DLD1 (cell line): ENCODE measurements around the gene ABCC3.

Experiments used
- in situ Hi-C: cut with HindIII; loops from 2 replicates; pipeline ENCODE4 v1.10.0; 2017; ENCODE audit warnings: low sequenced_read_pairs

Gene ABCC3, protein sequence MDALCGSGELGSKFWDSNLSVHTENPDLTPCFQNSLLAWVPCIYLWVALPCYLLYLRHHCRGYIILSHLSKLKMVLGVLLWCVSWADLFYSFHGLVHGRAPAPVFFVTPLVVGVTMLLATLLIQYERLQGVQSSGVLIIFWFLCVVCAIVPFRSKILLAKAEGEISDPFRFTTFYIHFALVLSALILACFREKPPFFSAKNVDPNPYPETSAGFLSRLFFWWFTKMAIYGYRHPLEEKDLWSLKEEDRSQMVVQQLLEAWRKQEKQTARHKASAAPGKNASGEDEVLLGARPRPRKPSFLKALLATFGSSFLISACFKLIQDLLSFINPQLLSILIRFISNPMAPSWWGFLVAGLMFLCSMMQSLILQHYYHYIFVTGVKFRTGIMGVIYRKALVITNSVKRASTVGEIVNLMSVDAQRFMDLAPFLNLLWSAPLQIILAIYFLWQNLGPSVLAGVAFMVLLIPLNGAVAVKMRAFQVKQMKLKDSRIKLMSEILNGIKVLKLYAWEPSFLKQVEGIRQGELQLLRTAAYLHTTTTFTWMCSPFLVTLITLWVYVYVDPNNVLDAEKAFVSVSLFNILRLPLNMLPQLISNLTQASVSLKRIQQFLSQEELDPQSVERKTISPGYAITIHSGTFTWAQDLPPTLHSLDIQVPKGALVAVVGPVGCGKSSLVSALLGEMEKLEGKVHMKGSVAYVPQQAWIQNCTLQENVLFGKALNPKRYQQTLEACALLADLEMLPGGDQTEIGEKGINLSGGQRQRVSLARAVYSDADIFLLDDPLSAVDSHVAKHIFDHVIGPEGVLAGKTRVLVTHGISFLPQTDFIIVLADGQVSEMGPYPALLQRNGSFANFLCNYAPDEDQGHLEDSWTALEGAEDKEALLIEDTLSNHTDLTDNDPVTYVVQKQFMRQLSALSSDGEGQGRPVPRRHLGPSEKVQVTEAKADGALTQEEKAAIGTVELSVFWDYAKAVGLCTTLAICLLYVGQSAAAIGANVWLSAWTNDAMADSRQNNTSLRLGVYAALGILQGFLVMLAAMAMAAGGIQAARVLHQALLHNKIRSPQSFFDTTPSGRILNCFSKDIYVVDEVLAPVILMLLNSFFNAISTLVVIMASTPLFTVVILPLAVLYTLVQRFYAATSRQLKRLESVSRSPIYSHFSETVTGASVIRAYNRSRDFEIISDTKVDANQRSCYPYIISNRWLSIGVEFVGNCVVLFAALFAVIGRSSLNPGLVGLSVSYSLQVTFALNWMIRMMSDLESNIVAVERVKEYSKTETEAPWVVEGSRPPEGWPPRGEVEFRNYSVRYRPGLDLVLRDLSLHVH (N-terminal part only)

DNA sequence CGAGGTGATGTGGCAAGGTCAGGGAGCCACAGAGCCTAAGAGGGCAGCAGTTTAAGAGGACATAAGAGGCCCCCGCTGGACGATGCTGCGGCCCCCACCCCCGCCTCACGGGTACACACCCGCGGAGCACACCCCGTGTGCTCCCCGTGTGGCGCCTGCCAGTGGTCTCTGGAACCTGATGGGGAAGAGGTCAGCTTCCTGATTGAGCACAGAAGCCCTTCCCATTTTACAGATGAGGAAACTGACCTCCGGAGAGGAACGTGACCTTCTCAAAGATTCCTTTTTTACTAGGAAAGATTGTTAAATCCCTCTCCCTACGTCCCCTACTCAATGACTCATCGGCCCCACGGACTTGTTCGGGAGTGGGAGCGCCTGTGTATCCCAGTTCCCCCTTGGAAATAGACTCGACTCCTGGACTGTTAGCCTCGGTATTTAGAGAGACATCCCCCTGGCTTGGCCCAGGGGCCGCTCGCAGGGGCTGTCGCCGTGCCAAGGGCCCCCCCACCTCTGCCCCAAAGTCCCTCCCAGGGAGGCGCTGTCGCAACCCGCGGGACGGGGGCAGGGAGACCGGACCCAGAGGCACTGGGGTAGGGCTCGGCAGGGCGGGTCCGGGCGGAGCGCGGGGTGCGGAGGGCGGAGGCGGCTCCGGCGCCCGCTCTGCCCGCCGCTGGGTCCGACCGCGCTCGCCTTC is at the start of gene ABCC3:
Gene ABCC3, plus strand, starts transcription at position 658 of the 691 bp plus-strand sequence. CDS start 56 bp downstream, outside the sequence.
- in situ Hi-C loops = no loop called here

GRCh38 chr17:50585346-50585745 is 49.3 kb upstream of the ABCC3 start:
- in situ Hi-C loops = no loop called here

GRCh38 chr17:50585891-50586290 is 48.8 kb upstream of the ABCC3 start:
- in situ Hi-C loops = no loop called here

GRCh38 chr17:50586421-50587247 is 48.0 kb upstream of the ABCC3 start:
- in situ Hi-C loops = no loop called here

GRCh38 chr17:50587571-50587970 is 47.1 kb upstream of the ABCC3 start:
- in situ Hi-C loops = no loop called here

DNA sequence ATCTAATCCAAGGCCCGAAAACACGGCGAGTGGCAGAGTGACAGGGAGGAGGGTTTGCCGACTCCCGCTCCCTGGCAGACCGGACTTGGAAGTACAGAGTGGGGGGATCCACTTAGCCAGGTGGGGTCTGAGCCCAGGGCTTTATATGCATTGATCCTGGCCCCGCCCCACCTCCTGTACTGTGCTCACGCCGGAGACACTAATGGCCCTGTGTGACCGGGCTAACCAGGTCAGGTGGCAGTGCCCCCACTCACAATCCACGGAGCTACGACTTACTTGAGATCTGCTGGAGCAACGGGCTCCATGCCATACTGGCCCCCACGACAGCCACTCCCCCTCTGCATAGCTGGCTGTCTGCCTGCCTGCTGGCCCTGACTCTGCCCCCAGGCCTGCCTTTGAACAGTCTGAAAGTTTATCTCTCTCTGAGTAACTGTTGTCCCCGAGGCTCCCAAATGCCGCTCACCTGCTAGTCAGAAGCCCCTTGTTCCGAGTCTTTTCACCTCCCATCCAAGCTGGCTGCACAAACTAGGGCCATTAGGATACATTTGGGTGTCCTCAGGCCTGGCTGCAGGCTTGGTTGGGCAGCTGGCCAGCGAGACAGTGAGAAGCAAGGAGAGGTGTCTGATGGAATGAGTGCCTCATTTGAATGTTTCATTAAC is 46.2 kb upstream of the ABCC3 start:
- in situ Hi-C loops = no loop called here

DNA sequence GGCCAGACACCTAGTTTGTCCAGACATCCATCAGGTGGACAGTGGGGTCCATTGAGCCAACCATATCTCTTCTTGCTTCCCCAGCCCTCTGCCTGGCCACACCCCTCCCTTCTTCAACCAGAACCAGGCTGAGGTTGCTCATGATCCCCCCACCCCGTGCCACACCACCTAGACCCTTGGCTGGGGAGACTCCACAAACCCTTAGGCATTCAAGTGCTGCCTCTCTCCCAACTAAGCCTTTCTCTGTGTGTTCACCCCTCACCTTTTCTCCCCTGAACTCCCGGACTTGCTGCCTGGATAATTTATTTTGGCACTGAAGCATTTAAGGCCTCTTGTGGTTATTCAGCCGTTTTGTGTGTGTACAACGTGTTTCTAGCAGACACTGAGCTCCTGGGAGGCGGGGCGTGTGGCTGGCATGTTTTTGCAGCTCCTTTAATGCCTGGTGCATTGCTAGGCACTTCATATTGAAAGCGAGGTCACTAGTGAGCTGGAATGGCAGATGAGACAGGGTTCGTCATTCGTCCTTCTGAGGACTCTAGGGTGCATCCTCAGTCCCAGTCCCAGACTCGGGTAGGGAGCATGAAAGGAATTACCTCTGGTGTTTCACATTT is 45.5 kb upstream of the ABCC3 start:
- in situ Hi-C loops = no loop called here

DNA sequence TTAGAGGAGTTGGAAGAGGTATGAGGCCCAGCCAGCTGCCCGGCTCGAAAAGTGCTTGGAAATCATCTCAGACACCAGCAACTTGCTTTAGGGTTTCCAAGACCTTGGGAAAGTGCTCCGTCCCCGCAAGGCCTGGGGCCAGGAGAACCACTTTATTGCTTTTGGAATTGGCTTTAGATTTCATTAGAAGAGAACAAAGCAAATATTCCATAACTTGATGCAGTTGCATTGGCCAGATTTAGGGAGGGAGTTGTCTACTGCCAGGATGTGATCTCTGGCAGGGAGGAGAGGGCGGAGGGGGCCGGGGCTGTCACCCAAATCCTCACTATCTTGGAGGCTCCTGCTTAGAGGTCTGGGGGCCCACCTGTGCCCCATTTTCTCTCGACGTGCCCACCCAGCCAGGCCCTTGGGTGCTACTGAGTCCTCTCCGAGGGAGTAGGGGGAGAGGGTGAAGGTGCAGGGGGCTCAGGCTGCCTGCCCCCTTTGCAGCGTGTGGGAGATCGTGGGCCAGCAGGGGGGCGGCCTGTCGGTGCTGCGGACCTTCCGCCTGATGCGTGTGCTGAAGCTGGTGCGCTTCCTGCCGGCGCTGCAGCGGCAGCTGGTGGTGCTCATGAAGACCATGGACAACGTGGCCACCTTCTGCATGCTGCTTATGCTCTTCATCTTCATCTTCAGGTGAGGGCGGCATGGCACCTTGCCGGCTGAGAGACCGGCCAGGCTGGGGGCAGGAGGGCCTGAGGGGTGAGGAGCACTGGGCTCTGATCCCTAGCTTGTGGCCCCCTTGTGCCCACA is 43.5 kb upstream of the ABCC3 start:
- in situ Hi-C loops = no loop called here

DNA sequence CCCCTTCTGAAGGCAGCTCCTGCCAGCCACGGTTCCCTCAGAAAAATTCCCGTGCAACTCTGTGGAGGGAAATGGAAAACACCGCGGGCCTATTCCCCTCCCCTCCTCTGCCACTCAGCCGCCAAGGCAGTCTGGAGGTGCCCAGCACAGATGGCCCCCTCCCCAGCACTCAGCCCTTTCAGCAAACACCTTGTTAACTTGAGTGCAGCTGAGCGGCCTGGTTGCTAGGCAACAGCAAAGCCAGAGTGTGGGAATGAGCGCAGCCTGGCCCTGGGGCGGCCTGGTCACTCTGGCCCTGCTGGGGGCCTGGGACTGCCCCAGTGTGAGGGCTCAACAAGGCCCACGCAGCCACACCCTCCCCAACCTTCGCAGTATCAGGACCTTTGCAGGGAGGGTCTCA is 41.4 kb upstream of the ABCC3 start:
- in situ Hi-C loops = no loop called here

DNA sequence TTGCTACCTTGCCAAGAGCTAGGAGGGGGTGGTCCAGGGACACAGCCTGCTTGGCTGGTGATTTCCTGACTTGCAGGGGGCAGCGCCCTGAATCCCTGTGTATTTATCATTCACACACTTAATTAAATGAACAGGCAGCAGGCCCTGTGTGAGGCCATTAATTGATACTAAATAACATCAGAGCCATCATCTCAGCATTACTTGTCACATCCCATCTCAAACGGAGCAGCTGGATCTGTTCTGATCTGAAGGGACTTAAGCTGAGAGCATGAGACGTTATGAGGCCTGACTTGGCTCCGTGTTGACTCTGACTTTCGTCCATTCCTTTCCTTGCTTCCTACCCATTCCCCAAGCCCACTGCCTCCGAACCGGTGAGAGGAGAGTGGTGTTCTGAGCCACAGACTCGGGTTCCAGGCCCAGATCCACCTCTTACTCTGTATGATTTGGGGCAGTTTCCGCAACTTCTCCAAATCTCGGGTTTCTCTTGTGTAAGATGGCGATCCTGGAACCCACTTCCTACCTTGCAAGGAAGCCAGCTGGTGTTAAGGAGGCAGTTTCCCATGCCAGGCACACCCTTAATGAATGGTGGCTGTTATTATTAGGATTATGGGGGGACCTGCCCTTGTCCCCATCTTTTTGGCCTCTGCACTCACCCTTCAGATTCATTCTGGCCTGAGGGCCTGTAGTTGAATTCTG is 40.4 kb upstream of the ABCC3 start:
- in situ Hi-C loops = no loop called here

GRCh38 chr17:50594892-50595291 is 39.8 kb upstream of the ABCC3 start:
- in situ Hi-C loops = no loop called here

DNA sequence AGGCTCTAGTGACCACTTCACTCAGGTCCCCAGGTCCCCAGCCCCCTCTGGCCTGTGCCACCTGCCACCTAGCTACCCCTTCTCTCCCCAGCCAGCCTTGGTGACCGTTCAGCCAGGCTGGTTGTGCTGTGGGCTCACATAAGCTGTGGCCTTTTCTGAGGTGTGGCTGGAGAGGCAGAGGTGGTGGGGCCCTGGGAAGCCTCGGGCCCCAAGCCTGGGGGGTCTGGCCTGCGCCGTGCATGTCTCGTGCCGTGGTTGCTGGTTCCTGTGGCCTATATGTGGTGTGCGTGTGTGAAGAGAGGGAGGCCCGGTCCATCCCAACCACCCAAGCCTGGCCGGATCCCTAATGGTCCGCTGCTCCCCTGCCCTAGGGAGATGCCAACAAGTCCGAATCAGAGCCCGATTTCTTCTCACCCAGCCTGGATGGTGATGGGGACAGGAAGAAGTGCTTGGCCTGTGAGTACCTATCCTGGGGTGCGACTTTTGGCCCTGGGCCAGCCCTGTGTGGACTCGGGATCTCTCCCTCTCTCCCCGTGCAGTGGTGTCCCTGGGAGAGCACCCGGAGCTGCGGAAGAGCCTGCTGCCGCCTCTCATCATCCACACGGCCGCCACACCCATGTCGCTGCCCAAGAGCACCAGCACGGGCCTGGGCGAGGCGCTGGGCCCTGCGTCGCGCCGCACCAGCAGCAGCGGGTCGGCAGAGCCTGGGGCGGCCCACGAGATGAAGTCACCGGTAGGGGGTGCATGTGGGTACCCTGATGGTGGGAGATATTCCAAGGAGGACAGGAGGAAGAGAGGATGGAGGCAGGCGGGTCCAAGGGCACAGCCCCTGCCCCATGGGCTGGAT is 38.3 kb upstream of the ABCC3 start:
- in situ Hi-C loops = no loop called here

- in situ Hi-C loops = no loop called here
Measured at GRCh38 chr17:50598487-50598886, 36.2 kb upstream of the ABCC3 start.

- in situ Hi-C loops = no loop called here
Measured at GRCh38 chr17:50599606-50600005, 35.1 kb upstream of the ABCC3 start.

DNA sequence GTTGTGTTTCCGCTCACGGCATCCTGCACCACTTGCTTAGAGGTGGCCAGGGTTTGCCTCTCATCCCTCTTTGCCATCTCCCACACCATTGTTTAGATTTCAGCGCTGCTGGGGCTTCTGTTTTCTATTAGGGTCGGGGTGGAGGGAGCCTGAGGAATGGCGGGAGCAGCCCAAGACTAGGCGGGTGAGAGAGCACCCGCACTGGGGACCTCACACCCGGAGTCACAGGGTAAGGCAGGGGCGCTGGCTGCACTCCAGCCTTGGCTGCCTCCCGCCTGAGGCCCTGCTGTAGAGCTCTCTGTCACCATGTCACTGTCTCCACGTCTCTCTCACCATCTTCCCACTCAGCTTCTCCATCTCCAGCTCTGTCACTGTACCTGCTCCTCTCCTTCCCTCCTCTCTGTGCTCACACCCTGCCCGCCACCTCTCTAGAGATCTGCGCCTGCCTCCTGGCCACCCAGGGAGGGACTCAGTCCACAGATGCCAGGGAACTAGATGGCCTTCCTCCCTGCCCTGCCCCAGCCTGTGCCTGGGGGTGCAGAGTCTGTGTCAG is 32.8 kb upstream of the ABCC3 start:
- in situ Hi-C loops = no loop called here

DNA sequence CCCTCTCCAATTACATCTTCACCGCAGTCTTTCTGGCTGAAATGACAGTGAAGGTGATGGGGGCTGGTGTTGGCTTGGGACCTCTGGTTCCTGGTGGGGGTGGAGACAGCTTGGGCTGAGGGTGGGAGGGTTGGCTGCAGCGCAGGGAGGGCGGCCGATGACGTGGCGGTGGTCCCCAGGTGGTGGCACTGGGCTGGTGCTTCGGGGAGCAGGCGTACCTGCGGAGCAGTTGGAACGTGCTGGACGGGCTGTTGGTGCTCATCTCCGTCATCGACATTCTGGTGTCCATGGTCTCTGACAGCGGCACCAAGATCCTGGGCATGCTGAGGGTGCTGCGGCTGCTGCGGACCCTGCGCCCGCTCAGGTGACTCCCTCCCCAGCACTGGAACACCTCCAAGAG is 31.8 kb upstream of the ABCC3 start:
- in situ Hi-C loops = no loop called here
